GM21717 (cell line): ENCODE results near the gene ACACA.

Experiments
- ATAC-seq: cut with Tn5 transposase; IDR thresholded peaks from one replicate; pipeline ENCODE4 v1.9.1; 2021; ENCODE audit warnings: mild to moderate bottlenecking, moderate library complexity; ENCODE audit not compliant: unreplicated experiment

Gene ACACA

DNA sequence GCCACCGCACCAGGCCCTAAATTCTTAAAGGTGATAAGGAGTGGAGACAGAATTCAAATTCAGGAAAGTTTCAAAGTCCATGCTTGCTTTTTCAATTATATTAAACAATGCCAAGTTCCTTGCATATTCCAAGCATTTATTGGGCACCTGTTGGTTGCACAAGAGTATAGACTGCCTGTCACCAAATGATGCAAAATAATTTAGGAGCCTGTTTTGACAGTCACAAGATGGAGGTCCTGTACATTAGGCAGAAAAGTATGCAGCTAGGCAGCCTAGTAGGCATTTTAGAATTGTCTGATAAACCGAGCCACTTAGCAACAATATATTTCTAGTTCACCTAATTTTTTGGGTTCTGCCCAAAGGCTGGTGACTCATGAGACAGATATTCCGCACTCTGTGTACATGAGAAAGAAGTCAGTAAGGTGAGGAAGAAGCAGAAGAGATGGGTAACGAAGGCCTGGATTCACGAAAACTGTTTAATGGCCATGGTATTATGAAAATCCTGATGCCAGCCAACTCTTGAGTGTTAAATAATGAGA lies 7.3 kb downstream of the ACACA start:
- ATAC-seq, result no peak

- no peak for ATAC-seq
Measured at GRCh38 chr17:37393352-37393751, 13.3 kb downstream of the ACACA start.

GRCh38 chr17:37392024-37392590 lies 14.5 kb downstream of the ACACA start:
- no peak for ATAC-seq

GRCh38 chr17:37391146-37391545 lies 15.5 kb downstream of the ACACA start:
- no peak for ATAC-seq

DNA sequence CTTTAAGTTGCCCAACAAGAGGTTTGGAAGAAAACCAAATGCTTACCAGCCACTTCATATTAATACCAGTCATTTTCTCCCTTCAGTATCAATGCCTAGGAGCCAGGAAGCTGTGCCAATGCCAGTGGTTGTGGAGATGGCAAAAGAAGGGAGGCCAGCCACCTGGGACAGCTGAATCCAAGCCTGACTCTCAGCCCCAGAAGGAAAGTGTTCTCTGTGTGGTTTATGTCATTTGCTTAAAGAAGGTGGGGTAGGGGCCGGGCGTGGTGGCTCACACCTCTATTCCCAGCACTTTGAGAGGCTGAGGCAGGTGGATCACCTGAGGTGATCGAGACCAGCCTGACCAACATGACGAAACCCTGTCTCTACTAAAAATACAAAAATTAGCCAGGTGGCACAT lies 17.5 kb downstream of the ACACA start:
- no peak for ATAC-seq

DNA sequence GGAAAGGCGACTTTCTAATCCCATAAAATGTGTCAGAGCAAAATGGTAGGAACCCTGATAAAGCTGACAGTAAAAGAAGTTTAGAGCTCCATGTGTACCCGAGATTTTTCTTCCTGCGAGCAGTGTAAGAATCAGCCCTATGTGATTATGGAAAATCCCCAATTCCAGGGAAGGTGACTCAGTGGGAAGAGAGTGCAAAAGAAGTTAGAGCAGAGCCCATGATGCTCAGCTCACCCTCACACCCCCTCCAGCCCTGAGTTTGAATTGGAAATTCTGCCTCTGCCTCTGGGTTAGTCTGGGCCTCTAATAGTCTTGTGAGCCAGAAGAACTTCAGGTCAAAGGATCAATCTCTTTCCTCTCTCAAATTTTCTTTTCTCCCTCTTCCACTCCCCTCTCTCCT lies 18.4 kb downstream of the ACACA start:
- ATAC-seq, result no peak

DNA sequence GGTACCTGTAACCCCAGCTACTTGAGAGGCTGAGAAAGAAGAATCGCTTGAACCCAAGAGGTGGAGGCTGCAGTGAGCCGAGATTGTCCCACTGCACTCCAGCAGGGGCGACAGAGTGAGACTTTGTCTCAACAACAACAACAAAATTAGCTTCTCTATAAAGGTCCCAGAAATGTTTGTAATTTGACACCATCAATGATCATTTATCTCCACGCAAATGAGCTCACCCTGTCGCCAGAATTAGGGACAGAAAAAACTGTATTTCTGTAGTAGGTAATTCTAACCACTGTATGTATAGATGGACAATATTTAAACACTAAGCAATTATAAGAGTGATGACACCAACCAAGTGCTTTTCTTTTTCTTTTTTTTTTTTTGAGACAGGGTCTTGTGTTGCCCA lies 20.2 kb downstream of the ACACA start:
- no peak for ATAC-seq

DNA sequence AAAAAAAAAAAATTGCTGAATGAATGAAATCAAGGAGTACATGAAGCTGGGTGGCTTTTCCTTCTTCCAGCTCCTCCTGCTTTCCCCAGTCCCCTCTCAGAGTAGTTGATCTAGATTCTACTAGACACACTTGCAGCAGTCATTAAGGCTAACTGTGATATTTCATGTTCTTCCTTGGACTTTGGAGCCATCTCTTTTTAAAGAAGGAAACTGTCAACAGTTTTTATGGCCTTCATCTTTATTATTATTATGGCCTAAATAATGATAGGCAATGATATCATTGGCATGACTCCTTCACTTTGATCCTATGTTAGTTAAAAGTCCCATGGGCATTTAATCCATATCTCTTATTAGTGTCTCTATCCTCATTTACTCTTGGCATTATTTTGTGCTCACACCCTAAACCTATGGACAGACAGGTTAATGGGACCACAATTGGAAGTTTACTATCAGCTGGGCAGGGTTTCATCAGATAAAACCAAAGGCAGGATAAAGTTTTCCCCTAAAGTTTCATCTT lies 21.1 kb downstream of the ACACA start:
- no peak for ATAC-seq

GRCh38 chr17:37384560-37385149 lies 22.0 kb downstream of the ACACA start:
- ATAC-seq, result no peak

GRCh38 chr17:37382056-37382455 lies 24.6 kb downstream of the ACACA start:
- no peak for ATAC-seq

DNA sequence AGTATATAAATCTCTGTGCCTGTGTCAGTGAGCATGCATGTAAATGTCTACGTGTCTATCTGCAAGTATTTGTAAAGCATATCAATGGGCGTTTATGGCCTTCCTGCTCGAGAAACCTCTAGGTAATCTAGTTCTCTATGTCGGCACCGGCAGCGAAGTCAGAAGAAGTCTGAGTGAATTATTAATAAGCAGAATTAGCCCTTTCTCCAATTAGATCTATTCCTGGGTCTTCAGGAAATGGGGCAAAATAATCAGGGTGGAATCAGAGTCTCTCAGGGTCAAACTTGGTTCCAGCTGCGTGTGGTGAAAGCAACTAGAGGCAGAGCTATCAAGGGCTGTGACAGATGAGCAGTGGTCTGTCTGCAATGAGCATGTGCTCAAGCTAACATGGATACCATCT lies 30.9 kb downstream of the ACACA start, which contains the start of gene C17orf78:
TSS of gene C17orf78 (plus strand) at position 280 of the 400 bp plus-strand sequence. CDS start at position 388, 108 bp downstream.
- ATAC-seq, result no peak

DNA sequence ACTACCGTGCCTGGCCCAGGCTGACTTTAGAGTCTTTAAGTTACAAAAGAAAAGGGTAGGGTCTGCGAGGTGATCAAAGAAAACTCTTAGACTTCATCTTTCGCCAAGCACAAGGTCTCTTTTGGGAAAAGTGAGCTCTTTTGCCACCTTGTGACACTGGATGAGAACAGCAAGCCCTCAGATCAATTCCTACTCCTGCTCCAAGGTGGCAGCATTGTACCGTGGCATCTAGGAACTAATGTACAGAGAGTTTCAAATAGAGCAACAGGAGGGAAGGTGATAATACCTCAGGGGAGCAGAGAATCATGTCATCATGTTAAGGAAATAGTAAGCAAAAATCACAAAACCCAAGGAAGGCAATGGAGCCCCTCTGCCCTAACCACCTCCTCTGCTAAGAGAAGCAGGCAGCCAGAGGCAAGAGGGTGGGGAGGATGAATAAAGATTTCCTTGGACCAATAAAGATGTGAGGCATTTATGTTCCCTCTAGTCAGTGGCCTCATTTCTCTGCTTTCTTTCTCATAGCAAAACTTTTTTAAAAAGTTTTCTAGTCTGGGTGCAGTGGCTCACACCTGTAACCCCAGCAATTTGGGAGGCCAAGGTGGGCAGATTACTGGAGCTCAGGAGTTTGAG lies 33.0 kb downstream of the ACACA start:
- ATAC-seq, result no peak

DNA sequence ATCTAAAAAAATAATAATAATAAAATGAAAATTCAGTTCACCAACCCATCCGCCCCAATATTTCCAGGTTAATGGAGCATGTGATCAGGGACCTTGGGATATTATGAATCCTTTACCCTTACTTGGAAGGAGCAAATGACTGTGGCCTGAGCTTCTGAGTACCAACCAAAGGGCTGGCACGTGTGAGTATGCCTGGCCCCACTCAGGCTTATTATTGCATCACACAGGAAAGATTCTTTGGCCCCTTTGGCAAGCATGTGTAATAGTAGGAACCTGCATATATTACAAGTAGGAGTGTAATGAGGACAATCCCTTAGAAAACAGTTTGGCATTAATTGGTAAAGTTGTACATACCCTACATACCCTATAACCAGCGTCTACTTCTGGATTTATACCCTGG lies 38.1 kb downstream of the ACACA start:
- no peak for ATAC-seq

DNA sequence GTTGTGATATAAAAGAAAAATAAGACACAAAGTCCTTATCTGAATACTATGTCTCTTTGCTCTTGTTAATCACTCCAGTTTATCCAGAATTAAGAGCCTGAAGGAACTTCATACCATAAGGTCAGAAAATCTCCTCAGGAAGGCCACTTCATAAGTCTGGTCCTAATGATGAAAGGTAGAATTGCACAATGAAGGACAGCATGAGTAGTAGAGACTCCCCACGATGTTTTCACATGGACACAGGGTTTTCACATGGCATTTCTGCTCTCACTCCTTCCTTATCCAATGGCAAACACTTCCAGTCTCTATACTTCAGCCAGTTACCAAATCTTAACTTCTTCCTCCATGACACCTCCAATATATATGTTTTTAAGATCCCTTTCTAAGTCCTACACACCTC lies 41.0 kb downstream of the ACACA start:
- ATAC-seq, result no peak

GRCh38 chr17:37361543-37361942 lies 45.1 kb downstream of the ACACA start:
- ATAC-seq, result no peak

- no peak for ATAC-seq
Measured at GRCh38 chr17:37360632-37361031, 46.0 kb downstream of the ACACA start.

- no peak for ATAC-seq
Measured at GRCh38 chr17:37359682-37360188, 46.9 kb downstream of the ACACA start.

GRCh38 chr17:37358830-37359681 lies 47.6 kb downstream of the ACACA start:
- peak; percentile 91 for ATAC-seq

GRCh38 chr17:37358098-37358829 lies 48.4 kb downstream of the ACACA start:
- peak; percentile 11 for ATAC-seq
